ENCODE data around the gene DHTKD1.

GRCh38 chr10:12067336-12067735 lies 1.4 kb upstream of the DHTKD1 start:
- TF ChIP-seq TAF1 (IDR thresholded peaks at IDR 0.05; ENCODE audit: borderline replicate concordance, low read depth, low read length): no peak
- no peak for TF ChIP-seq POLR2A (IDR thresholded peaks at IDR 0.05; ENCODE audit: low read depth, low read length)
